WTC11 (cell line): Measurements from ENCODE around the gene SCGB1C1. TPM values are rescaled to one million over a fixed set of nuclear protein-coding genes. Genes with fewer than 3 reads are reported as not detected.

Experiments used
- ATAC-seq: fragments of 200-7000 bp; cut with Tn5 transposase; 2 replicates; pipeline ENCODE4 v1.10.0; 2021; ENCODE audit warnings: mild to moderate bottlenecking, moderate library complexity
- CTCF ChIA-PET: fragments of 300-600 bp; sonication (Branson Sonifier 250); formaldehyde crosslinking; loops from one replicate; lab custom pipeline; 2021; ENCODE audit warnings: antibody characterized with exemption; lab: Charles Lee
- POLR2A ChIA-PET: fragments of 350-600 bp; sonication (Branson Sonifier 250); formaldehyde crosslinking; loops from one replicate; lab custom pipeline; 2021; ENCODE audit warnings: antibody characterized with exemption; lab: Charles Lee
- DNase-seq: peaks from one replicate; pipeline ENCODE4 v3.0.0; 2021; ENCODE audit warnings: low spot score
- H3K27ac Mint-ChIP-seq: 2 replicates; pipeline ENCODE4 v1.8.0; 2021; ENCODE audit warnings: mixed read lengths
- H3K27me3 Mint-ChIP-seq: 2 replicates; pipeline ENCODE4 v1.8.0; 2021; ENCODE audit warnings: low read depth, mild to moderate bottlenecking, moderate library complexity, mixed read lengths
- H3K36me3 Mint-ChIP-seq: 2 replicates; pipeline ENCODE4 v1.8.0; 2021; ENCODE audit warnings: mixed read lengths
- H3K4me1 Mint-ChIP-seq: 2 replicates; pipeline ENCODE4 v1.8.0; 2022; ENCODE audit warnings: mixed read lengths
- H3K4me3 Mint-ChIP-seq: 2 replicates; pipeline ENCODE4 v1.8.0; 2021; ENCODE audit warnings: mild to moderate bottlenecking, moderate library complexity, mixed read lengths
- H3K9me3 Mint-ChIP-seq: 2 replicates; pipeline ENCODE4 v1.8.0; 2021; ENCODE audit warnings: mixed read lengths
- AR ChIP-seq: fragments of 250-450 bp; sonication (Bioruptor Pico); IDR thresholded peaks from 2 replicates; pipeline ENCODE4 v1.9.0; 2021; ENCODE audit warnings: mild to moderate bottlenecking
- ATF6 ChIP-seq: sonication (generic); formaldehyde crosslinking; IDR thresholded peaks from 2 replicates; pipeline ENCODE4 v1.8.1; 2023; ENCODE audit warnings: mild to moderate bottlenecking, missing genetic modification reagents
- CREM ChIP-seq: sonication (generic); formaldehyde crosslinking; IDR thresholded peaks from 2 replicates; pipeline ENCODE4 v1.8.1; 2022; ENCODE audit warnings: mild to moderate bottlenecking, missing genetic modification reagents, moderate library complexity
- E2F4 ChIP-seq: sonication (generic); formaldehyde crosslinking; IDR thresholded peaks from 2 replicates; pipeline ENCODE4 v1.8.1; 2022; ENCODE audit warnings: low read depth, mild to moderate bottlenecking, moderate library complexity, missing genetic modification reagents, borderline replicate concordance
- ZNF138 ChIP-seq: sonication (generic); formaldehyde crosslinking; conservative IDR thresholded peaks from 2 replicates; pipeline ENCODE4 v1.8.1; 2022; ENCODE audit warnings: mild to moderate bottlenecking, moderate library complexity, missing genetic modification reagents
- ZNF532 ChIP-seq: fragments of 250-450 bp; sonication (Bioruptor Pico); IDR thresholded peaks from 2 replicates; pipeline ENCODE4 v1.9.0; 2021; ENCODE audit warnings: mild to moderate bottlenecking, borderline replicate concordance
- total RNA-seq: library from RNA; stranded (reverse); gene quantifications from 3 replicates; pipeline ENCODE4 v1.2.3, GENCODE V29; 2021

Gene SCGB1C1
- total RNA-seq, 1 experiment from 2014 or later, result not detected

GRCh38 chr11:206002-206384 lies 13.1 kb downstream of the SCGB1C1 start (continued):
- no peak for TF ChIP-seq AR

- peaks cover 8% of the 10 kb centered on the region; the same call in 1 of the 2 replicates for H3K4me1 Mint-ChIP-seq
Observed at GRCh38 chr11:206526-207207, 13.8 kb downstream of the SCGB1C1 start.

More at GRCh38 chr11:206526-207207, 13.8 kb downstream of the SCGB1C1 start:
- Mint-ChIP-seq H3K9me3 (no peaks in the 10 kb centered on the region), H3K27ac (peak overlapping the region; percentile 93), H3K27me3 (no peaks in the 10 kb centered on the region), H3K4me3 (peak overlapping the region; percentile 97), H3K36me3 (peaks cover 27% of the 10 kb centered on the region)
- DNase-seq (no peak), ATAC-seq (peak; percentile 7; the same call in 1 of the 2 replicates)
- POLR2A ChIA-PET, result interaction anchor here (0.6 to 1.0 kb wide), 2 partner anchors 44 to 162 kb away, joined by 3 to 6 read pairs; no protein-coding TSS in a partner anchor
- TF ChIP-seq ATF6, result no peak
- TF ChIP-seq ZNF532, result no peak
- TF ChIP-seq ZNF138 (CRISPR knock-in tag), result no peak
- TF ChIP-seq E2F4 (CRISPR knock-in tag), result no peak
- no peak for TF ChIP-seq CREM (CRISPR knock-in tag)
- CTCF ChIA-PET, result interaction anchor here (0.6 to 2.2 kb wide), 10 partner anchors 44 to 522 kb away, joined by 3 to 23 read pairs (median 4); partner anchors contain the start of gene PHRF1
